Measurements from ENCODE around the gene CNRIP1.

The CNRIP1 gene

GRCh38 chr2:68345129-68345875 is 25.6 kb upstream of the CNRIP1 start:
- no peak for TF ChIP-seq CTCF (conservative IDR thresholded peaks at IDR 0.05)
- no peak overlapping the region for H3K27ac ChIP-seq

- H3K27ac ChIP-seq = no peak overlapping the region
- no peak for TF ChIP-seq CTCF (conservative IDR thresholded peaks at IDR 0.05)
Observed at GRCh38 chr2:68344031-68344430, 24.3 kb upstream of the CNRIP1 start.

GRCh38 chr2:68342470-68342869 is 22.7 kb upstream of the CNRIP1 start:
- no peak overlapping the region for H3K27ac ChIP-seq
- TF ChIP-seq CTCF (conservative IDR thresholded peaks at IDR 0.05) = no peak

GRCh38 chr2:68341583-68341982 is 21.8 kb upstream of the CNRIP1 start:
- no peak for TF ChIP-seq CTCF (conservative IDR thresholded peaks at IDR 0.05)
- no peak overlapping the region for H3K27ac ChIP-seq

- TF ChIP-seq CTCF (conservative IDR thresholded peaks at IDR 0.05) = no peak
Observed at GRCh38 chr2:68341062-68341329, 21.2 kb upstream of the CNRIP1 start.

GRCh38 chr2:68340226-68341061 is 20.7 kb upstream of the CNRIP1 start:
- no peak for TF ChIP-seq CTCF (conservative IDR thresholded peaks at IDR 0.05)
- H3K27ac ChIP-seq = no peak overlapping the region

More at GRCh38 chr2:68341062-68341329, 21.2 kb upstream of the CNRIP1 start:
- H3K27ac ChIP-seq = no peak overlapping the region

- no peak overlapping the region for H3K27ac ChIP-seq
- TF ChIP-seq CTCF (conservative IDR thresholded peaks at IDR 0.05) = no peak
Observed at GRCh38 chr2:68336192-68336591, 16.4 kb upstream of the CNRIP1 start.
